ENCODE results near the gene LMF1.
A peak's percentile ranks its signal among the peaks of the same experiment; 100 is the strongest.
"Not testable (repeated sequence)": the region's sequence is repeated elsewhere in the genome, so short reads cannot be mapped to it uniquely, and the experiment has no call there.

LMF1 gene

DNA sequence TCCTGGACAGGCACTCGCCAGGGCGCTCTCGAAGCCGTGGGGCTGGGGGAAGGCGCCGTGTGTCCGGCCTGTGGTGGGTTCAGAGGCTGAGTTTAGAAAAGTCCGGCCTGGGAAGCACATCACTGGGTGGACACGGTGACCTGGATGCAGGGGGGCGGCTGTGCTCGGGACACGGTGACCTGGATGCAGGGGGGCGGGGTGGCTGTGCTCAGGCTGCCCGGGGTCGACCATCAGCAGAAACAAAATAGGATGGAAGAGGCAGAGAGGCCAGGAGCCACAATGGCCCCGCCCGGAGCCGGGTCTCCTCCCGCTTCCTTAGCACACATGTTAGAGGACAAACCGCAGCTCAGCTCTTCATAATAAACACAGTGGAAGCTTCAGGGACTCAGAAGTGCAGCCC is 127.0 kb downstream of the LMF1 start:
- no peak for DNase-seq

DNA sequence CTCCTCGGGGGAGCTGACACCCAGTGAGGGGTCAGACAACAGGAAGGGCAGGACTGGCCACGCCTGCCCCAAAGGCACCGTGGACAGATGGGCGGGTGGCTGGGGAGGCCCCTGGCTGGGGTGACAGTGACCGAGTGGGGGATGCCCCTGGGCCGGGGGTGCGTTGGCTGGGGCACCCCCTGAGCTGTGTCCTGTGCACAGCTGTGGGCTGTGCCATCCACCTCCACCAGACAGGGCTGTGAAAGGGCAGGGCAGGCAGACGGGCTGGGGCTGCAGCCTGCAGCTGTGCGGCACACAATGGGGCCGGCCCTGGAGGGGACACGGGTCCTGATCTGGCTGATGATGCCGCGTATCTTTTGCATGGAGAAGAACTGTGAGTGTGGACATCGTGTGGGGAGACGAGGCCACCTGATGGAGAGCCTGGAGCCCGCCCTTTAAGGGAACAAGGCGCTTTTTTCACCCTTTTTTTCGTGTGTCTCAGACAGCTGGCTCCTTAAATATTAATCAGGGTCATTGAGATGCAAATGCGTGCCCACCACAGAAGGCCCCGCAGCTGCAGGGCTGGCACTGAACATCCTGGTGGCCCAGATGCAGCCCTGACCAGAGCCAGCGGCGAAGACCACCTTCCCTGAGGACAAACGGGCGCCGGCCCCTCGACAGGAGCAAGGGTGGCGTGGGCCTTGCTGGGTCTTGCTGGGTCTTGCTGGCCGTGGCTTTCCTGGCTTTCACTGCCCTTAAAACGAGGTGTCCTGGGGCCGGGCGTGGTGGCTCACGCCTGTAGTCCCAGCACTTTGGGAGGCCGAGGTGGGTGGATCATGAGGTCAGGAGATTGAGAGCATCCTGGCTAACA is 127.8 kb downstream of the LMF1 start:
- no peak for DNase-seq

DNA sequence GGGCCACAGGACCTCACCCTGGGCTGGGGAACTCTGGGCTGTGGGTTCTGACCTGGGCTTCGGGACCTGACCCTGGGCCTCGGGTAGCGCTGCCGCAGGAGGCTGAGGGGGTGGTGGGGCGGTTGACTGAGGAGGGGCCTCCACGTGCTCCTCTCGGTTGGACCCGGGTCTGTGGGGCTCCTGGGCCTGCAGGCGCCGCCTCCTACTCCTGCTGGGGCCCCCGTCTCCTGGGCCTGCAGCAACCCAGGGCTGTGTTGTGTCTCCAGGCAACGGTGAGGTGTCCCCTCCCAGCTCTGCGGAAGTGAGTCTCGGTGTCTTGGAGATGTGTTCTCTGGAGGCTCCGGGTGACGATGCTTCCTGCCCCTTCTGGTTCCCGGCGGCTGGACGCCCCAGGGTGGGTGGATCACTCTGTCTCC is 128.7 kb downstream of the LMF1 start:
- DNase-seq: no peak

DNA sequence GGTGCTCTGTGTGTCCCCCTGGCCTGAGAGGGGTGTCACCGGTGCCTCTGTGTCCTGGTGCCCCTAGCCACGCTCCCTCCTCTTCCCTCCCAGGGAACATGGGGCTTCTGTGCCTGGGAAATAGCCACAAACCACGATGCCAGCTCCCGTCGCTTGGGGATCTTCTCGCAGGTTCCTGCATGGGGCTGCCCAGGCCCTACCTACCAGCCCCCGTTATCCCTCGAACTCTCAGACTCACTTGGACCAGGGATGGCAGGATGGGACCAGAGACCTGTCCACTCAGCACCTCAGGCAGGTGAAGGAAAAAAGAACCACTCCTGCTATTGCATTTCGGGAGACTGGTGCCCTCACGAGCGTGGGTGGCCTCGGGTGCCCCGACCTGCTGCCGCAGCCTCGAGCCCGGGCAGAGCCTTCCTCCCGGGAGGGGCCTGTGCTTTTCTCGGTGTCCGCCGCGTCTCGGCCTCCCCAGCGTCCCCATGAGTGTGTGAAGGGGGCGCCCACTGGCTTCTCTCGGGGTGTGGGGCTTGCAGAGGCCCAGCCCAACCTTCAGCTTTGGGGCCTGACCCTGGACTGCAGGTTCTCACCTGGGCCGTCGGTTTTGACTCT is 129.2 kb downstream of the LMF1 start:
- DNase-seq: no peak

DNA sequence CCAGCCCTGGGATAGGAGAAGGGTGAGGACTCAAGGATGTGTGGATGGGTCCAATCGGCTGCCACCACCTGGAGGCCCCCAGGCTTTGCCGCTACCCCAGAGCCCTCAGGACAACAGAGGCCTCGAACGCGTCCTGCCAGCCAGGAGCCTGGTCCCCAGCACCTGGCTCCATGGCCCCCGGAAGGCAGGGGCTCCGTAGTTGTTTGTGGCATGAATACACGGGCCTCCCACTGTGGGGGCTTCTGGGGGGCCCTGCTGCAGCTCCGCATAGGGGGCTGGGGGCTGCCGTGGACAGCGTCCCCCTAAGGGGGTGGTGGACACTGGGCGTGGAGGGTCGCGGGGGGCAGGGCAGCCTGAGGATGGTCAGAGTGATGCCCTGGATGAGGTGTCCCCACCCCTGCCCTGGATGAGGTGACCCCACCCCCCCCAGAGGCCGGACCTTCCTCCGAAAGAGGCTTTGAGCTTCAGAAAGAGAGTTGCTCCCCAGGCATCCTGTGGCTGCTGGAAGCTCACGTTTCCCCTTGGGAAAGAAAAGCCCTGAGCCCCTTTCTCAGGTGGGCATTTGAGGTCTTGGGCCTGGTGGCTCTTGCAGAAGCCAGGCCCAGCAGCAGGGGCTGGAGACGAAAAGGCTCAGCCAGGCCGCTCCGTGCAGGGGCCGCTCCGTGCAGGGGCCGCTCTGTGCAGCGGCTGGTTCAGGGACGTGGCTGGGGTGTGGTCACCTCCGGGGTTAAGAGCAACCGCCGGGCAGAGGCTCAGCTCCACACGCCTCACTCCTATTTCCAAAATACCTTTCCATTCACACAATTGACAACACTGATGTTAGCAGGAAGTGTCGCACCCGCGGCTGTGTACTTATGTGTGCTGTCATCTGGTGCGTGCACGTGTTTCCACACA is 130.0 kb downstream of the LMF1 start:
- no peak for DNase-seq

DNA sequence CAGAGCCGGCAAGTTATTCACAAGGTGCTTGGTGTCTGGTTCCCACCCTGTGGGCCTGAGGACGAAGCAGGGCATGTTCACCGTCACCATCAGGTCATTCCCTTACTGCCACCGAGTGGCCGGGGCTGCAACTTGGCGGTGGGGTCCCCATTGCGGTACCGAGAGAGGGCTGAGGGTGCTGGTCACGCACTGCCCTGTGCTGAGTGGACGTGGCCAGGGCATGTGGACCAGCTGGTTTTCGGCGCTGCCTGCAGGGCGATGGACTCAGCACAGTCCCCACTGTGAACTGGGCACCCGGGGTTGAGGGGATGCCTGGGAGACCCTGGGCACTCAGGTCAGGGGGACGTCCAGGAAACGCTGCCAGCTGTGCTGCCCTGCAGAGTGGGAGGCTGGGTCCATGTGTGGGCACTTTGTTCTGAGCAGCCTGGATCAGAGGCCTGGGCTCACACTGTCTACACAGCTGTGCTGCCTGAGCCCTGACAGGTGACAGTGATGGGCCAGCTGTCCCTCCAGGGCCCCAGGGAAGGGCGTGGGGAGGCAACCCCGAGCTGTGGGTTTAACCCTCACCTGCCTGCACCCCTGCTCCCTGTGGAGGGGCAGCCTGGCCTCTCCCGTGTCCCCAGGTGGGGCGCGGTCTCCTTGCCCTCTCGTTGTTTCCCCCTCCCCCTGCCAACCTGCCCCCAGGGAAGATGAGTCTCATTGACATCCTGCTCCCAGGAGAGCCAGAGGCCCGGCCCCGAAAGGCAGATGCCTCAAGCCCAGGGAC is 131.0 kb downstream of the LMF1 start:
- no peak for DNase-seq

DNA sequence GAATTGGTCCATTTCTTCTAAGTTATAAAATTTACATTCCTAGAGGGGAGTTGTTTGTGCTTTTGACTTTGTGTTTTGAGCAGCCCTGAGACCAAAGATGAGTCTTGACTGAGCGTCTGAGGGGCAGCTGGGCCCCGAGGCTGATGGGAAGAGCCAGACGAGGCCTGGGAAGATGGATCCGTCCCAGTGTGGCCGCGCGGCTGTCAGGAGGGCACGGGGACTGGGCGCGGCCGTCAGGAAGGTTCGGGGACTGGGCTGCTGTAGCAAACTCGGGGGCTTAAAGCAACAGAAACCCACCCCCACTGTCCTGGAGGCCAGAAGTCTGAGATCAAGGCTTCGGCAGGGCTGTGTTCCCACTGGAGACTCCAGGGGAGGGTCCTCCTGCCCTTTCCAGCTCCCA is 132.0 kb downstream of the LMF1 start:
- no peak for DNase-seq

DNA sequence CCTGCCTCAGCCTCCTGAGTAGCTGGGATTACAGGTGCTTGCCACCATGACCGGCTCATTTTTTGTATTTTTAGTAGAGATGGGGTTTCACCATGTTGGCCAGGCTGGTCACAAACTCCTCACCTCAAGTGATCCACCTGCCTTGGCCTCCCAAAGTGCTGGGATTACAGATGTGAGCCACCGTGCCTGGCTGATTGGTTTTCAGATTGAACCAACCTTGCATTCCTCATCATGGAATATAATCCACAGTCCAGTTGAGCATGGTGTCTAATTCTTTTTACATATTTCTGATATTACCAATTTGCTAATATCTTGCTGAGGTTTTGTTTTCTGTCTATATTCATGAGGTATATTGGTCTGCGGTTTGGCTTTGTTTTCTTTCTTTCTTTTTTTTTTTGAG is 134.0 kb downstream of the LMF1 start:
- not testable (repeated sequence) for DNase-seq

DNA sequence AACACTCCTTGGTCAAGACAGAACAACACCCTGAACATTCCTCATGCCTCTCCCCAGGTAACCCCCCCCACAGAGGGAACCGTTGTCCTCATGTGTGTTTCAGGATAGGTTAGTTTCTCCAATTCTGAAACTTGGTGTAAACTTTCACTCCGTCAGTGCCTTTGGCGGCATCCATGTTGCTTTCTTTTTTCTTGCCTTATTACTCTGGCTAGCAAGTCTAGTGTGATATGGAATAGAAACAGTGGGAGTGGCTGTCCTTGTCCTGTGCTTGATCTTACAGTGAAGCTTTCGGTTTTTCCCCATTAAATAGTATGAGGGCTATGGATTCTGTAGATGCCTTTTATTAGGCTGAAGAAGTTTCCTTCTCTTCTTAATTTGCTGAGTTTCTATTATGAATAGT is 134.6 kb downstream of the LMF1 start:
- no peak for DNase-seq

DNA sequence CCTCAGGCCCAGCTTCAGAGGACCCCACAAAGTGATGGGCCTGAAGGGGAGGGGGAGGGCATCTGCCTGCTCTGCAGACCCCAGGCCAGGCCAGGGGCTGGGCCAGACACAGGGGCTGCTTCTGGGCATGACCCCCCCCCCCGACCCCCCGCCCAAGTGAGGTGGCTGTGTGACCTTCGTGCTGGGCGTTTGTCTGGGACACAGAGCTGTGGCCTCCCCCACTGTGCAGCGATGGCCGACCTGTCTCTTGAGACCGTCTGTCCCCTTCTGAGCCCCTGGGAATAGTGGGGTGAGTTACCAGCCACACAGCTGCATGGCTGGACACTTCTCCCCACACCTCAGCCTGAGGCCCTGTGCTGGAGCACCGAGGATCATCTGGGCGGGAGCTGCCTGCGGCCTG is 135.4 kb downstream of the LMF1 start:
- DNase-seq: no peak

GRCh38 chr16:833411-833810 is 137.4 kb downstream of the LMF1 start:
- DNase-seq: no peak

GRCh38 chr16:832652-833336 is 138.0 kb downstream of the LMF1 start:
- DNase-seq: no peak

DNA sequence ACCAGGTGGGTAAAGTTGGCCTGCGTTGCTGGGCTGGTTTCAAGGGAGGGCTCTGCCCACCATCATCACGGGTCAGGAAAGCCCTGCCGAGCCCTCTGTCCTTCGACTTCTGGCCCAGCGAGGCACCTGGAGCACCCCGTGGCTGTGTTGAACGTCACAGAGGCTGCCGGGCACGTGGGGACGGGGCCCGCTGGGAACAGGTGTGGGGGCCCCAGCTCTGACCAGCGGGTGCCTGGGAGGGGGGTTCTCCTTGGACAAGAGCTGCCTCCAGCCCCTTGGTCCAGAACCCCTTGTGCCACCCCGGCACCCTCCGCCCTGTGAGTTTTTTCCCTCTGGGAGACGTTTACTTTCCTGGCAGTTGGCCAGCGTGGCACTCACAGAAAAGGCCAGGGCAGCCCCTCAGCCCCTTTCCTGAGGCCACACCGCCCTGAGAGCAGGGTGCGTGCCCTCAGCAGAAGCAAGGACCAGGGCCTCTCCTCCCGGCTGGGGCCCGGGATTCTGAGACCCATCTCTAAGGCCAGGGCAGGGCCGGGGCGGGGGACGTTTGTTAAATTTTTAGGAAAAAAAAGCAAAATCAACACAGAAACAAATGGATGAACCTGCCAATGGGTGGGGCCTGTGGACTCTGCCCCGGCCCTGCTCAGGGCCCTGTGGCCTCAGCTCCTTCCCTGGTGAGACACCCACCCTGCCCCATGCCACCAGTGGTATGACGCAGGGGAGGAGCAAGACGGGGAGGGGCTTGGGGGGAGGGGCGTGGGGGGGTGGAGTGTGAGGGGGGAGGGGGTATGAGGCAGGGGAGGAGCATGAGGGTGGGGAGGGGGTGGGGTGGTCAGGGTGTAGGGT is 139.0 kb downstream of the LMF1 start:
- DNase-seq: no peak

DNA sequence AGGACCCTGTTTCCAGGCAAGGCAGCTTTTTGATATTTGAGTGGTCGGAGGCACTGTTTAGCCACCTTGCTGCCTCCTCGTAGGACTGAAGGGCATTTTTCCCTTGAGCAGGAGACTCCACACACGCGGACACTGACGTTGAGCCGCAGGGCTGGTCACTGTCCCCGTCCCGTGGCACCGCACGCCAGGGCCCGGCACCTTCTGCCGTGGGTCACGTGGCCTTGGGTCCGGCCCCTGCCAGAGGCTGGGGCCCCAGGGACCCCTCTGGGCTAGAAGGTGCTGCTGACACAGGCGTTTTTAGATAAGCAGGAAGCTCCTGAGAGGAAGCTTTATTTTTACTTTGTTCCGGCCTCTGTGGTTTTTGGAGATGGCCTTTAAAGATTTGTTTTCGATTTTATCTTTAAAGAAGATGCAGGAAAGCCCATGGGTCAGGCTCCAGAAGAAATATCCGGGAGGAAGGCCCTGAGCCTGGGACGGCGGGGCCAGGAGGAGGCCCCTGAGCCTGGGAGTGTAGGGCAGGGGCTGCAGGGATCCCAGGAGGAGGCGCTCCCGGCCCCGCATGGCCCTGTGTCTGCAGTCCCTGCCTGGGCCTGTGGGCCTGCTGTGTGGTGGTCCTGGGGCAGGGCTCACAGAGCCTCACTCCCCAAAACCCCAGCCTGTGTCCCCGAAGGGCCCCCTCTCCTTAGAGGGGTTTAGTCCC is 139.8 kb downstream of the LMF1 start:
- DNase-seq: peak in 2 of 4 experiments; percentile 7 to 8

DNA sequence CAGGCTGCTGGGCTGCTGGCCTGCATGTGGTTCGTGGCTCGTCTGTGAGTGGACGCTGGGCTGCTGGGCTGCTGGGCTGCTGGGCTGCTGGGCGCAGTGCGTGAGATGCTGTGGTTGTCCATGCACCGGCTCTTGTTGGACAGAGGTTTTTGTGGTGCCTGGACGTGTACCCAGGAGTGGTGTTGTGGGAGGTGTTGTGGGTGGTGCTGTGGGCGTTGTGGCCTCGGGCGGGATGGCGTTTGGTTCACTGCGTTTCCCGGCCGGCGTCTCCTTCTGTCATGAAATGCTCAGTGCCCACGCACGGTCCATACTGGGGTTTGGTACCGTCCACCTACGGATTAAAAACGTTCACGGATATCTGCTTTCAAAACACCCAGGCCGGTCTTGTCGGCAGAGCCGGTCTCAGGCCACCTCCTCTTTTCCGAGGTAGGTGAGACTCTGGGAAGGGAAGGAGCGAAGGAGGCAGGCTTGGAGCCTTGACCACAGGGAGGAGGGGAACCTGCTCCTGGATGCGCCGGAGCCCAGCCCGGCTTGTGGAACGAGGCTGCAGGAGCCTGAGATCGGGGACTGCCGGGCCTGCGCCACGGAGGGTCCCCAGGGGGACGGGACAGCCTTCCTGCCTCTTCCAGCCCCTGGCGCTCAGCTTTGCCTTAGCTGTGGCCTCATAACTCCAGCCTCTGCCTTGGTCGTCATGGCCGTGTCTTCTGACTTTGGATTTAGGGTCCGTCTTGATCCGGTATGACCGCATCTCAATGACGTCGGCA is 140.5 kb downstream of the LMF1 start:
- no peak for DNase-seq

DNA sequence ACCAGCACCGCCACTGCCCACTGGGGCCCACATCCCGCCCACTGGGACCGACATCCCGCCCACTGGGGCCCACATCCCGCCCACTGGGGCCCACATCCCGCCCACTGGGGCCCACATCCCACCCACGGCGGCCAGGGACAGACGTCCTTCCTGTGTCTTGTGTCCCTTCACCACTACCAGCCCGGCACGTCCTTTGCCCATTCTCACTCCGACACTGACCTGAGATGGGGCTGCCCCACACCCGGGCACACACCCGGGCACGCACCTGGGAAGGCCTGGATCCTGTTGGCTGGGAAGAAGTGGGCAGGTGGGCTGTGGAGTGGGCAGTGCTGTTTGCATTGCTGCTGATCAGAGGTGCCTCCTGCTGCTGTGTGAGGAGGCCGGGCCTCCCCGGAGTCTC is 141.9 kb downstream of the LMF1 start:
- no peak for DNase-seq

DNA sequence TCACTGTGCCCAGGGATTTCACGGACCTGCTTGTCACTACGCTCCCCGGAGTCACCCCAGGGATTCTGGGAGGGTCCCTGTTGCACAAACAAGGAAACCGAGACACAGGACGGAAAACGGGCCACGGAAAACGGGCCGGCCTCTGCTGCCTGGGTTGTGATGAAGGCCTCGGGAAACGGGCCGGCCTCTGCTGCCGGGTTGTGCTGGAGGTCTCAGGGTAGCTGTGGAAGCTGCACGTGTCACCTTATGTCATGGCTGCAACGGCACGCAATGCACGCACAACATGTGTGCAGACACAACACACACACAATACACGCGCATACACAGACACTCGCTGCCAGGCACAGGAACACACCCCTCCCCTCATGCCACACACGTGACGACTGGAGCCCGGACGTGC is 143.3 kb downstream of the LMF1 start:
- no peak for DNase-seq

GRCh38 chr16:825341-826061 is 145.3 kb downstream of the LMF1 start:
- no peak for DNase-seq

DNA sequence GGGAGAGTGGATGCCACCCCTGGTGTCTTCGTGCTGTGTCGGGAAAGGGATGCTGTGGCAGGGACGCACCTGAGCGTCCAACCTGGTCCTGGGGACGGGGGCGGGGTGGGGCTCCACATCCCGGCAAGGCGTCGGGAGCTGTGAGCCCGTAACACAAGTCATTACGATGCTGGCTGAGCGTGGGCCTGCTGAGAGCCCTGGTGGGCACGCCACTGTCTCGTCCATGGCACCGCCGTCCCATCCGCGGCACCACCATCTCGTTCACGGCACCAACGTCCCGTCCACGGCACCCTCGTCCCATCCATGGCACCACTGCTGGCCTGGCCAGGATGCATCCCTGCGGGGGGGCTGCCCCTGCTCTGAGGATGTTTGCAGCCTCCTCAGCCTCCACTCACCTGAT is 146.2 kb downstream of the LMF1 start:
- DNase-seq: no peak

All from suppressor macrophage (primary cell).